ENCODE measurements around the gene PLA2G6.
"Not testable (repeated sequence)": the region's sequence is repeated elsewhere in the genome, so short reads cannot be mapped to it uniquely, and the experiment has no call there.

PLA2G6 gene

DNA sequence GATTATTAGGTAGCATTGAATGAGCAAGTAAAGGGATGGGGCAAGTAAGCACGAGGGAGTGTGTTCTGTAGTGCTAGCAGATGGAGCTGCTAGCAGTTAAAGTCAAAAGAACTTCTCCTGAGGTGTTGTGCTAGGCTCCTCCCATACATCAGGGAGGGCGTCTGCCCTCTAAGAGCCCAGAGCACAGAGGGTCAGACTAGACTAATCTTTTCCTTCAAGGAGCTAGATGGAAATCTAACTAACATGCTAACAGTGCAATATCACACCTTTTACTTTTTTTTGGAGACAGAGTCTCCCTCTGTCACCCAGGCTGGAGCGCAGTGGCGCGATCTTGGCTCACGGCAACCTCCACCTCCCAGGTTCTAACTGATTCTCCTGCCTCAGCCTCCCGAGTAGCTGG is 3.2 kb upstream of the PLA2G6 start:
- TF ChIP-seq CTCF (conservative IDR thresholded peaks at IDR 0.05; ENCODE audit: low read depth, low read length) = no peak
- peaks cover 24% of the 10 kb centered on the region for H3K4me1 ChIP-seq (ENCODE audit: low read depth, poor library complexity, severe bottlenecking)
- no peak overlapping the region for H2AFZ ChIP-seq (ENCODE audit: low read depth)

DNA sequence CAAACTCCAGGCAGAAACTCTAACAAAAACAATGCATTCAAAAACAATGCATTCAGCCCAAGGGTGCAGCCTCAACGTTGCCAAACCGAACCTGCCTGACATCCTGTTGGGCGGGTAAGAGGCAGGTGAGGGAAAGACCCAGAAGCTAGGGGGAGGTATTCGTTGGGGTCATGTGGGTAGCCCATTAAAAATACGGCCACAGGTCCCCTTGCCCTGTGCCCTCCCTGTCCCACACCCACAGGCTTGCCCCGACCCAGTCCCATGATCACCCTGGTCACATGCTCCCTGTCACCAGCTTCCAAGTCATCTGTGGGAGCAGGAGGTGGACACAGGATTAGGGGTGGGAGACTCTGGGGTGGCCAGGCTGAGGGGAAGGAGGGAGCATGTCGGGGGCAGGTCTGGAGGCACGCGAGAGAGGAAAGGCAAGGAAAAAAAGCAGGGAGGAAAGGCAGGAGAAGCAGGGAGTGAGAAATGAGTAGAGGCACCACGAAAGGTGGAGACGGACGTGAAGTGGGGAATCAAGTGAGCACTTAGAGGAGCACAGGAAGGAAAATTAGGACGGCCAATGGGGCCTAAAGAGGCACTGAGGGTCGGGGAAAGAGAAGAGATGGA is 683 bp downstream of the PLA2G6 start:
- Histone ChIP-seq H3K27me3 (ENCODE audit: insufficient read depth, low read depth) (no peaks in the 10 kb centered on the region), H3K79me2 (ENCODE audit: insufficient read depth, low read depth) (no peaks in the 10 kb centered on the region), H3K36me3 (ENCODE audit: insufficient read depth) (no peaks in the 10 kb centered on the region), H3K4me3 (IDR thresholded peaks at IDR 0.05; ENCODE audit: insufficient read depth, low read depth, low read length) (no peak overlapping the region), H3K4me1 (ENCODE audit: low read depth, poor library complexity, severe bottlenecking) (peaks cover 62% of the 10 kb centered on the region), H3K4me2 (peak overlapping the region; percentile 97), H2AFZ (ENCODE audit: low read depth) (peak overlapping the region; percentile 47), H3K27ac (peak overlapping the region; percentile 91), H4K20me1 (ENCODE audit: insufficient read depth) (no peaks in the 10 kb centered on the region), H3K9ac (peak overlapping the region; percentile 96)
- no peak for TF ChIP-seq CTCF (conservative IDR thresholded peaks at IDR 0.05; ENCODE audit: low read depth, low read length)

More for the DNA sequence above, 3.2 kb upstream of the PLA2G6 start:
- Histone ChIP-seq H3K36me3 (ENCODE audit: insufficient read depth) (no peaks in the 10 kb centered on the region), H4K20me1 (ENCODE audit: insufficient read depth) (no peaks in the 10 kb centered on the region), H3K4me2 (no peak overlapping the region), H3K79me2 (ENCODE audit: insufficient read depth, low read depth) (no peaks in the 10 kb centered on the region), H3K9ac (no peak overlapping the region), H3K27me3 (ENCODE audit: insufficient read depth, low read depth) (no peaks in the 10 kb centered on the region), H3K4me3 (IDR thresholded peaks at IDR 0.05; ENCODE audit: insufficient read depth, low read depth, low read length) (no peak overlapping the region), H3K27ac (no peak overlapping the region)

DNA sequence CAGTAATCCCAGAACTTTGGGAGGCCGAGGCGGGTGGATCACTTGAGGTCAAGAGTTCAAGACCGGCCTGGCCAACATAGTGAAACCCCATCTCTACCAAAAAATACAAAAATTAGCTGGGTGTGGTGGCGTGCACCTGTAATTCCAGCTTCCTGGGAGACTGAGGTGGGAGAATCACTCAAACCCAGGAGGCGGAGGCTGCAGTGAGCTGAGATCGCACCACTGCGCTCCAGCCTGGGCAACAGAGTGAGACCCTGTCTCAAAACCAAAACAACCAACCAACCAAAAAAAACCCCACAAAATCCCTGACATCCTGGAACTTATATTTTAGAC is 3.1 kb downstream of the PLA2G6 start:
- H2AFZ ChIP-seq (ENCODE audit: low read depth); H3K27me3 ChIP-seq (ENCODE audit: insufficient read depth, low read depth); H3K36me3 ChIP-seq (ENCODE audit: insufficient read depth); H3K4me3 ChIP-seq (IDR thresholded peaks at IDR 0.05; ENCODE audit: insufficient read depth, low read depth, low read length); H4K20me1 ChIP-seq (ENCODE audit: insufficient read depth); H3K79me2 ChIP-seq (ENCODE audit: insufficient read depth, low read depth): not testable (repeated sequence)
- H3K27ac ChIP-seq = peak overlapping the region; percentile 91
- H3K4me1 ChIP-seq (ENCODE audit: low read depth, poor library complexity, severe bottlenecking) = peaks cover 70% of the 10 kb centered on the region
- H3K4me2 ChIP-seq = peak overlapping the region; percentile 97
- peak overlapping the region; percentile 66; the same call in 1 of the 2 replicates for H3K9ac ChIP-seq

- Histone ChIP-seq H3K36me3 (ENCODE audit: insufficient read depth) (no peaks in the 10 kb centered on the region), H3K4me3 (IDR thresholded peaks at IDR 0.05; ENCODE audit: insufficient read depth, low read depth, low read length) (no peak overlapping the region), H3K4me1 (ENCODE audit: low read depth, poor library complexity, severe bottlenecking) (peaks cover 70% of the 10 kb centered on the region), H2AFZ (ENCODE audit: low read depth) (peak overlapping the region; percentile 9; the same call in 1 of the 2 replicates), H3K4me2 (peak overlapping the region; percentile 97), H3K79me2 (ENCODE audit: insufficient read depth, low read depth) (no peaks in the 10 kb centered on the region), H4K20me1 (ENCODE audit: insufficient read depth) (no peaks in the 10 kb centered on the region), H3K9ac (peak overlapping the region; percentile 66), H3K27me3 (ENCODE audit: insufficient read depth, low read depth) (no peaks in the 10 kb centered on the region), H3K27ac (peak overlapping the region; percentile 91)
- no peak for TF ChIP-seq CTCF (conservative IDR thresholded peaks at IDR 0.05; ENCODE audit: low read depth, low read length)
Measured at GRCh38 chr22:38177926-38178604, 3.6 kb downstream of the PLA2G6 start.

DNA sequence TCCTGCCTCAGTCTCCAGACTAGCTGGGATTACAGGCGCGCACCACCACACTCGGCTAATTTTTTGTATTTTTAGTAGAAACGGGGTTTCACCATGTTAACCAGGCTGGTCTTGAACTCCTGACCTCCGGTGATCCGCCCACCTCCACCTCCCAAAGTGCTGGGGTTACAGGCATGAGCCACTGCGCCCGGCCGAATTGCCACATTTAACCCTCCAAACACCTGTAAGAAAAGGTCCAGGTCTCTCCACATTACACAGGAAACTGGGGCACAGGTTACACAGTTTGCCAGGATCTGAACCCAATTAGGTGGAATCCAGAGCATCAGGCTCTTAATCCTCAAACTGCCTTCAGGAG is 4.1 kb downstream of the PLA2G6 start:
- peak overlapping the region; percentile 66 for H3K9ac ChIP-seq
- peak overlapping the region; percentile 39; the same call in 1 of the 2 replicates for H2AFZ ChIP-seq (ENCODE audit: low read depth)
- H3K36me3 ChIP-seq (ENCODE audit: insufficient read depth); H3K4me3 ChIP-seq (IDR thresholded peaks at IDR 0.05; ENCODE audit: insufficient read depth, low read depth, low read length); H4K20me1 ChIP-seq (ENCODE audit: insufficient read depth); H3K27me3 ChIP-seq (ENCODE audit: insufficient read depth, low read depth); H3K79me2 ChIP-seq (ENCODE audit: insufficient read depth, low read depth): not testable (repeated sequence)
- peaks cover 67% of the 10 kb centered on the region for H3K4me1 ChIP-seq (ENCODE audit: low read depth, poor library complexity, severe bottlenecking)
- H3K4me2 ChIP-seq = peak overlapping the region; percentile 97
- H3K27ac ChIP-seq = peak overlapping the region; percentile 91
